SHP77 treated with DMSO at 0.1 percent for 48 hours (cell line): ENCODE measurements around the gene PHOSPHO1.
A peak's percentile ranks its signal among the peaks of the same experiment; 100 is the strongest.

Source experiments
- DNase-seq: peaks from one replicate; lab custom pipeline; 2025; lab: John Stamatoyannopoulos, UW

The PHOSPHO1 gene

GRCh38 chr17:49242813-49243212, 12.2 kb upstream of the PHOSPHO1 start:
- no peak for DNase-seq

GRCh38 chr17:49241692-49242397, 11.3 kb upstream of the PHOSPHO1 start:
- no peak for DNase-seq

- DNase-seq, result no peak
Observed at GRCh38 chr17:49241040-49241439, 10.5 kb upstream of the PHOSPHO1 start.

- no peak for DNase-seq
Observed at GRCh38 chr17:49240619-49241018, 10.0 kb upstream of the PHOSPHO1 start.

DNA sequence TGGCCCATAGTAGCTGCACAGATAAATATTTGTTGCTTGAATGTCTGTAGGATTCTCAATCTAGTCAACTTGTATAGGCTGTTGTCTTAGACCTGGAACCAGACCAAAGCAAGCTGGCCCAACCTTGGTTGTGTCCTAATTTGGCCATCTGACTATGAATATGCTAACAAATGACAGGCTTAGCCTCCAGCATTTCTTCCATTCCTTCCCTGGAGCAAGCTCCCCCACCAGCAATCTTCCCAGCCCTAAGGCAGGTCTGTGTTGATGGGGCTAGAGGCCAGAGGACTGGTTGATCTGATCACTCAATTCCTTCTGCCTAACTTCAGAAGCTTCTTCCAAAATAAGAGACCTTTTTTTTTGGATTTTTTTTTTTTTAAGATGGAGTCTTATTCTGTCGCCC, 9.4 kb upstream of the PHOSPHO1 start:
- DNase-seq, result no peak

DNA sequence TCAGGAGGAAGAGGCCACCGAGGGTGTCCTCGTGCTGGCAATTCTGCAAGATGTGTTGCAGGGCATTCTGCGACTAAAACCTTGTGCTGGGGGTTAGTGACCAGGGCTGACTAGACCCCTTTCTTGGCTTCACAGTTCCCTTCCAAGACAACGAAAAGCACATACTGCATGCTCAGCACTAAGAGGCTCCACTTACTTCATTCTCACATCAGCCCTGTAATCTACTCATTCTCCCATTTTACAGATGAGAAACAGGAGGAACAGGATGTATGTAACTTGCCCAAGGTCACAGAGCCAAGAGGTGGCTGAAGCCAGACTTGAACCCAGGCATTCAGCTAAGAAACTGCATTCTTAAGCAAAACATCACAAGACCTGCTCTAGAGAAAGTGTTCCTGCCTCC, 5.3 kb upstream of the PHOSPHO1 start:
- no peak for DNase-seq

DNA sequence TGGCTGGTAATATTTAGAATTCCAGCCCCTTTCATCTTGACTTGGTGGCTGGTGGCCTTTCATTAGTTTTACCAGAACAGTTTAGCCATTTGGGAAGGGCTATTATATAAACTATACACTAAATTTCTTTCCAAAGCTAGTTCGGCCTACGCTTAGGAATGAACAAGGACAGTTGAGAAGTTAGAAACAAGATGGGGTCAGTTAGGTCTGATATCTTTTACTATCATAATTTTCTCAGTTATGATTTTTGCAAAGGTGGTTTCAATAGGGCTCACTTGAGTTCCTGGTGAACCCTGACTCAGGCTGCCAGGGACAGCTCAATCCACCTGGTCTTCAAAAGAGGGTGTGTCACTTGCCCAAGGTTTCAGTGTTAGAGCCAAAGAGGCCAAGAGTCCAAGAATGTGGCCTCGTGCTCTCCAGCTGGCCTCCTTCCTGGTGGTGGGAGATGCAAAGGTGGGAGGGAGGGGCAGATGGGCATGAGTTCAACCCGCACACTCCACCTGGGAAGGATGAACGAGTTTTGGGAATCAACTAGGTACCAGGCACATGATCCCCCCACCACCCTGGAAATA, 4.0 kb upstream of the PHOSPHO1 start:
- DNase-seq, result no peak

GRCh38 chr17:49231563-49231894, 942 bp upstream of the PHOSPHO1 start:
- no peak for DNase-seq

DNA sequence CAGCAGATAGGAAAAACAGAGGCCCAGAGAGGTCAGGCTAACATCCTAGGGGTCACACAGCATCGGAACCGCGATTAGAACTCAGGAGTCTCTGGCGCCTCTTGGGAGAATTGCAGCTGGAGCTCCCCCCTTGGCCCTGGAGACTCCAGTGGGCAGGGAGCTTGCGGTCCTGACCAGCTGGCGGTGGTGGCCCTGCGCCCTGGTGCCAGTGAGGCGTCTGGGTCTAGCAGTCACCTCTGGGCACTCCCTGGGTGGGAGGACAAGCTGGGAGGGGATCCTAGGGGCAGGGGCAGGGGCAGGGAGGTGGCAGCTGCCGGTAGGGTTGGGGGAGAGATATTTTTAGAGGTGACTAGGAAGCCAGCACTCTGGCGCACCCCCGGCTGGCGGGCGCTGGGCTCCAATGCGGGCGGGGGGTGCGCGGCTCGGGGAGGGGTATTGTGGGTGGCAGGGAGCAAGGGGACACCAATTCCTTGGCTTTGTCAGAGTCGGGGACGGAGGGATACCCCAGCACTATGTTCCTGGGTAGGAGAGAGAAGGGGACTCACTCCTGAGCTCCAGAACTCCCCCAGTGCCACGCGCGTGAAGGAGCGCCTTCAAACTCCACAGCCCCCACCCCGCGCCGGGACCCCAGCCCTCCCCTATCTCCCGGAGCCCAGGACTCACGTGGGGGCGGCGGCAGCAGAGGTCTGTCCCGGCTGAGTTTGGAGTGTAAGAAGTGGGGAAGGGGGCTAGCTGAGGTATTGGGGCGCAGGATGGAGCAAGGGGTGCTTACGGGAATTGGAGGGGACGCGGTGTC, 584 bp downstream of the PHOSPHO1 start:
- DNase-seq, result no peak

- no peak for DNase-seq
Observed at GRCh38 chr17:49229076-49229804, 1.3 kb downstream of the PHOSPHO1 start.

DNA sequence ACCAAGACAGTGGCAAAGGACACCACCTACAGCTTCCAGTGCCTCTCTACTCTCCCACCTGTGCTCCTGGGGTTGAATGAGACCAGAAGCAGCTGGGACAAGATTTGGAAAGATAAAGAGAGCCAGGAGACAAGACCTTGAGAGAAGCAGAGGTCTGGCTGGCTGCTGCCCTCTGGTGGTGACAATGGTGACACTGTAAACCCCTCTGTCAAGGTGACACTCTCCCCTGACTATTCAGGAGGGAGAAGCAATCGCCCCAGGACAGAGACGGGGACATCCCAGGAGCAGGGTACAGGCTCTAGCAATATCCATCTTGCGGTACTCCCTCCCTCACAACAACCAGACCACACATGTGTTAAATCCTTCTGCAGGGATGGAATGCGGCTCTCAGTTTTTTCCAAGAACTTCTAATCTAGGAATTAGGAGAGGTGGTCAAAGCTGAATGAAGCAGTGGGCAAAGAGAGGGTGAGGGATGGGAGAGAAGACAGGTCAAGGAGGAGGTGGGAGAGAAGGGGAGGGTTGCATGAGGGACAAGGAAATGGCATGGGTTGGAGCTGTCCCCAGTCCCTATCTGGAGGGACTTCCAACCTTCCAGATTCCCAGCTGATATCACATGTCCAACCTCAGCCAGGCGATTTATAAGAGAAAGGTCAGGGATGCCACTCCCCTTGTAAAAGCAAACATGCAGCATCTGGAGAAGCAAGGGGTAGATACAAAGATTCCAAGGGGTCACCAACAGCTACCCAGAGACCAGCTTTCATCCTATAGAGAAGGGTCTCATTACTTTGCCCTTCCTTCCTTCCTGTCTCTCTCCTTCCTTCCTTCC, 2.9 kb downstream of the PHOSPHO1 start:
- DNase-seq, result peak; percentile 6

DNA sequence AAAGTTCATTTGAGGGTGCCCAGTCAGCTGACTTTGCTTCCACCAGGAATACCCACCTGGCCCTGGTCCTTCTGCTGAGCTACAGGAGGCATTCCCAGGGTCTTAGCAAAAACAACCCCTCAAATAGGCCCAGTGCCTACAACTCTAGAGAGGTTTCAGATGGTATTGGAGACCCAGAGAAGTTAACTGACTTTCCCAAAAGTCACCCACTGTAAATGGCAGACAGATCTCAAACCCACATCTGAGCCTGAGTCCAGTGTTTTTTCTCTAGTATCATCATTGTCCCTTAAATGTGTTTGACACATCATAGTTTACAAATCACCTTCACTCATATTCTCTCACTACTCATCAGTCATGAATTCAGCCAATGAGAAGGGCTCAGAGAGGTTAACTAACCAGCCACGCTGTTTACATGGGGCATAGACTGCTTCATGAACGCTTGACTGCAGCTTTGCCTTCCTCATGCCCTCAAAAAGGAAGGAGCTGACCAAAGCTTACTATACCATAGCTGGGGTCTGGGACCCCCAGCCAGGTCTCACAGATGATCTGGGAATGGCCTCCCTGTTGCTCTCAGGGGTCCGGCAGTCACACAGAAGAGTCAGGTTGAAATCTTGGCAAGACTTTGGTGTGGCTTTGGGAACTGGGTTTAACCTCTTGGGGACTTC, 3.7 kb downstream of the PHOSPHO1 start:
- DNase-seq, result no peak

DNA sequence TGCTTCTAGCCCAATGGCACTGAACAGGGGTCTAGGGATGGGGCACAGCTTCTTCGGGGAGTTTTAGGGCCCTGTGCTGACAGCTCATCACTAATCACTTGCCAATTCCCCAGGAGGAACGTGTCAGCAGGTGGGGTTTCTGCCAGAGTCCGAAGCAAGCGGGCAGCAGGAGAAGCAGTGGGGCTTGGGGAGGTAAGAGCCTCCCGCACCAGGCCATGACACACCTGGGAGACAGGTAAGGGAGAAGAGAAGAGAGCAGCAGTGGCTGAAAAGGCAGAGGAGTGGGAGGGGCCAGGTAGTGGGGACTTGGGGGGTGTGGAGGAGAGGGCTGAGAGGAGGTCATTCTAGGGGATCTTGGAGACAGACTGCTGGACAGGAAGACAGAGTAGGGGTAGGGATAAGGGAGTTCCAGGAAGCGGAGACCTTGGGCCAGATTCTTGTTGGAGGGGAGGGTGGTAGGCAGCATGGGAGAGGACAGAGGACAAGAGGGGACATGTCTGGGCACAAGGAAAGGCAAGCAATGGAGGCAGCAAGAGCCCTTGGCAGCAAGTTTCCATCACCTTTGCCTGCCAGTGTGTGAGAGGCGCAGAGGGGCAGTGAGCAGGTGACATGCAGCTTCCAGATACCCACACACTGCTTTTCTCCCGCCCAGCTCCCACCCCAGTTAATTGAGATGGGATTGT, 4.9 kb downstream of the PHOSPHO1 start:
- DNase-seq, result no peak

DNA sequence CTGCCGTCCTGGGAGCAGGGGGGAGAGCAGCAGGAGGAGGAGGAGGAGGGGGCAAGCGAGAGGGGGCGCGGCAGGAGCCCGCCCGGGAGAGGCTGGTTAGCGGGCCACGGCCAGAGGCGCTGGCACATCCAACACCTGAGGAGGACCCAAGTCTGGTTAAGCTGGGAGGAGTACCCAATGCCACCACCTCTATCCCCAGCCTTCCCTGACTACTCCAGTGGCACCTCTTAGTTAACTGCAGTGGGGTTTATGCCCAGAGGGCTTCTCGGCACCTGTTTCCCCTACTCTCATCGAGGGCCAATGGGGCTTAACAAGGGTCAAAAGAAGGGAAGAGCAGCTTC, 5.6 kb downstream of the PHOSPHO1 start:
- DNase-seq, result no peak

DNA sequence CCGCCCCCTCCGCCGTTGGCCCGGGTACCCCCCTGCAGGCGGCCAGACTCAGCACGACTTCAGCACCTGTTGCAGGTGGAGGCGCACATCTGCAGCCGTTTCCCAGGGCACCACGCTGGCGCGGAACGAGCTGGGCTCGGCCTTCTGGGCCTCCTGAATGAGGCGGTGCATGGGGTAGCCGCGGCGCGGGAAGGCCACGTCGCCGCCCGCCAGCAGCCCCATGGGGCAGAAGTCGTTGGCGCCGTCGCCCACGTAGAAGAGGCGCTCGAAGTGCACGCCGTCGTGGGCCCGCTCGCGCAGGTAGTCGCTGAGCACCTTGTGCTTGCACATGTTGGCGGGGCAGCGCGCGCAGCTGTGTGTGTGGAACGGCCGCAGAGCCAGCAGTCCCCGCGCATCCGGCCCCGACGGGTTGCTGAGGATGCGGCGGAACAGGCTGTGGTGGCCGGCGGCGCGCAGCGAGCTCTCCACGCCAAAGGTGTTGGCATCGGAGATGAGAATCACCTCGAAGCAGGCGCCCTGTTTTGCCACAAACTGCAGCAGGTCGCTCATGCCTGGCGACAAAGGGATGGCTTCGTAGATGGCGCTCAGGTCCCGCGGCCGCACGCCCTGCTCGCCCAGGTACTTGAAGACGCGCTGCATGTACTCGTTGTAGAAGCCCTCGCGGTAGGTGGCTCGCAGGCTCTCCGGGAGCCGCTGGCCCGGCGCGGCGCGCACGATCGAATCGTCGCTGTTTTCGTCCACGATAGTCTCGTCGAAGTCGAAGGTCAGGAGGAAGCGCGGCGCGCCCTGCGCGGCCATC, 6.2 kb downstream of the PHOSPHO1 start:
- no peak for DNase-seq

DNA sequence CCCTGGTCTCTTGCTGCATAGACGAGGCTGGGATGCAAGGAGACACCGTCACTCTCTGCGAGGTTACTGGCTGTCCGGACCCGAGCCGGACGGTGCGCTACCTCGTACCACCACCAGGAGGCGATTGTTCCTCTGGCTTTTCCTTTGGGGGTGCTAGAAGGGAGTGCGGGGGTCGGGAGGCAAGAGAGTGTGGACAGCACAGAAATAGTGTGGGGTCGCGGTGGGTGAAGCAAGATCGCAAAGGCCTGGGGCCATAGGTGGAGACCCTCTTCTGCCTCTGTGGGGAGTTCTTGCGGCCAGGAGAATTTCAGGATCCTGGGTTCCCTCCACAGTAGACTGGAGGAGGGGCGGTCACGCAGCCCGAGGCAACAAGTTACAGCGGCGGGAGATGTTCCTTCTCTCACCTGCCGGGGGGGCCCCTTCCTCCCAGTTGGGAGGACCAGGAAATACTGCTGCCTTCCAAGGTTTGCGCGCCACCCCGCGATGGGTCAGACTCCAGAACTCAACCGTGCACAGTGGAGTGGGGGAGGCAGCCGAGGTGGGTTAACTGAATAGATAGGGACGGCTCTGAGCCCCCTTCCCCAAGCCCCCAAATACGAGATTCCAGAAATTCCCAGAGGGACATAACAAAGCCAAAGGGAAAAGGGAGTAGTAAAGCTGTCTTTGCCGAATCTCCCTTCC, 6.9 kb downstream of the PHOSPHO1 start:
- no peak for DNase-seq

- DNase-seq, result no peak
Observed at GRCh38 chr17:49223168-49223516, 7.4 kb downstream of the PHOSPHO1 start.

- DNase-seq, result no peak
Observed at GRCh38 chr17:49219987-49220386, 10.6 kb downstream of the PHOSPHO1 start.
